NT2/D1 (cell line): ENCODE results near the gene RRAS.

Experiments
- YY1 ChIP-seq: IDR thresholded peaks from 2 replicates; pipeline ENCODE4 v1.6.1; 2011; ENCODE audit not compliant: insufficient read length, insufficient read depth
- ZNF274 ChIP-seq: IDR thresholded peaks from 2 replicates; pipeline ENCODE4 v1.6.1; 2011; ENCODE audit warnings: mild to moderate bottlenecking, low read depth, low read length

DNA sequence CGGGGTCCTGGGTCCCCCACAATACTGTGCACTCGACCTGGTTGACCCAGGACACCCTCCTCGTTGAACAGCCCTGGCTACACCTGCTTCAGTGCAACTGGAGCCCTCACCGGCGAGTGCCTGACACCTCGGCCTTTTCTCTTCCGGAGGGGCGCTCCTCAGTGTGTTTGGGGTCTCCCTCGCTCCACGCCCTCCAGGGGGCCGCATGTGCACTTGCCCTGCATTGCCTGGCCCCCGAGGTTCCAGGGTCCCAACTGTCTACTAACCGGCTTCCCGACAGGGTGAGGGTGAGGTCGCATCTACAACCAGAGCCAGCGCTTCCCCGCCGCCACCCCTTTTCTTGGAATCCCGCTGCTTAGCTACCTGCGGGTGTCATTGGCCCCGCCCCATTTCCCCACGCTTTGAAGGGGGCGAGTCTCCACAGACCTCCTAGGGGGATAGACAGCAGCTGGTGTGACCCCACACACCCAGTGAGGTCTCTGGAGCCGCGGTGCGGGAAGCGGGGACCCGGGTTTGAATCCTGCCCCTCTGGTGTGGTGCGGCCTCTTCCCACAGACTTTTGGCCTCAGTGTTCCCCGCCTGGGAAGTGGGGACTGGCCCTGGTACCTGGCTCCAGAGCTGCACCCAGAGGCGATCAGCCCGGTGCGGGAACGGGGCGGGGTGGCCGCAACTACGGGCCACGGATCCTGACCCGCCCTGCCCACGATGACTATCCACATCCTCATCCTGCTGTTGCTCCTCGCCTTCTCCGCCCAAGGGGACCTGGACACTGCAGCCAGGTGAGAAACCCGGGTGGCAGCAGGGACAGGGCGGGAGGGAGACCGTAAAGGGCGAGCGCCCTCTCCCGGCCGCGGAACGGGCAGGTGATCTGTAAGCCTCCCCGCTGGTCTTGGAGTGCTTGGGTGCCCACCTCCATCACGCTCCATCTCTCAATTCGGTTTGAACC lies 49.5 kb upstream of the RRAS start, which contains the start of gene ADM5:
- TF ChIP-seq ZNF274 (no peak), YY1 (no peak)
